Neural cell (in vitro differentiated cells): ENCODE measurements around the gene KRT12. TPM values are rescaled to one million over a fixed set of nuclear protein-coding genes. Genes with fewer than 3 reads are reported as not detected.

Experiments used
- H2AFZ ChIP-seq: fragments of 200-600, 300-800 bp; sonication (generic), shearing (Covaris generic); 2 replicates; pipeline ENCODE4 v1.6.0; 2014; ENCODE audit warnings: low read depth, mild to moderate bottlenecking, antibody characterized with exemption, low read length, moderate library complexity
- H3F3A ChIP-seq: fragments of 200-600 bp; shearing (Covaris generic); 2 replicates; pipeline ENCODE4 v1.6.1; 2016; ENCODE audit warnings: mild to moderate bottlenecking, moderate library complexity, mixed read lengths, antibody characterized with exemption, low read length; ENCODE audit not compliant: insufficient read depth, poor library complexity, severe bottlenecking
- H3K27ac ChIP-seq: fragments of 200-600, 300-800 bp; sonication (generic), shearing (Covaris generic); 2 replicates; pipeline ENCODE4 v1.5.1; 2014; ENCODE audit warnings: mild to moderate bottlenecking, low read length, moderate library complexity
- H3K27me3 ChIP-seq: fragments of 300-800, 200-600 bp; sonication (generic), shearing (Covaris generic); 2 replicates; pipeline ENCODE4 v1.6.0; 2014; ENCODE audit warnings: mild to moderate bottlenecking, low read depth, low read length, moderate library complexity; ENCODE audit not compliant: insufficient read depth
- H3K36me3 ChIP-seq: fragments of 300-800, 200-600 bp; sonication (generic), shearing (Covaris generic); 2 replicates; pipeline ENCODE4 v1.5.1; 2014; ENCODE audit warnings: mild to moderate bottlenecking, antibody characterized with exemption, low read length, moderate library complexity; ENCODE audit not compliant: insufficient read depth
- H3K4me2 ChIP-seq: fragments of 300-800, 200-600 bp; sonication (generic), shearing (Covaris generic); 2 replicates; pipeline ENCODE4 v1.6.0; 2014; ENCODE audit warnings: mild to moderate bottlenecking, low read length
- H3K4me3 ChIP-seq: fragments of 300-800, 200-600 bp; sonication (generic), shearing (Covaris generic); 2 replicates; pipeline ENCODE4 v1.5.1; 2014; ENCODE audit warnings: mild to moderate bottlenecking, low read length, moderate library complexity
- H3K79me2 ChIP-seq: fragments of 200-600 bp; shearing (Covaris generic); replicated peaks from 2 replicates; pipeline ENCODE4 v1.6.0; 2014; ENCODE audit warnings: mild to moderate bottlenecking, low read length, moderate library complexity; ENCODE audit not compliant: insufficient read depth
- H3K9ac ChIP-seq: fragments of 300-800, 200-600 bp; sonication (generic), shearing (Covaris generic); 2 replicates; pipeline ENCODE4 v1.6.1; 2016; ENCODE audit warnings: mild to moderate bottlenecking, low read length, mixed read lengths
- H3K9me2 ChIP-seq: fragments of 200-600 bp; shearing (Covaris generic); 2 replicates; pipeline ENCODE4 v1.6.1; 2016; ENCODE audit warnings: mild to moderate bottlenecking, low read length, mixed read lengths; ENCODE audit not compliant: insufficient read depth
- H3K9me3 ChIP-seq: fragments of 200-600, 300-800 bp; sonication (generic), shearing (Covaris generic); 2 replicates; pipeline ENCODE4 v1.6.1; 2016; ENCODE audit warnings: mild to moderate bottlenecking, mixed run types, low read length, moderate library complexity, mixed read lengths
- H4K20me1 ChIP-seq: fragments of 200-600 bp; shearing (Covaris generic); 2 replicates; pipeline ENCODE4 v1.6.1; 2016; ENCODE audit warnings: mild to moderate bottlenecking, mixed run types; ENCODE audit not compliant: insufficient read depth
- CTCF ChIP-seq: fragments of 450-650 bp; IDR thresholded peaks from 2 replicates; pipeline ENCODE4 v1.5.1; 2014; ENCODE audit warnings: antibody characterized with exemption, mild to moderate bottlenecking, moderate library complexity; ENCODE audit not compliant: poor library complexity, severe bottlenecking
- EP300 ChIP-seq: fragments of 450-650 bp; conservative IDR thresholded peaks from 2 replicates; pipeline ENCODE4 v1.6.1; 2014; ENCODE audit warnings: antibody characterized with exemption, mild to moderate bottlenecking, moderate library complexity; ENCODE audit not compliant: poor library complexity, severe bottlenecking
- EZH2 ChIP-seq: fragments of 200-600, 300-800 bp; shearing (Covaris generic), sonication (generic); IDR thresholded peaks from 2 replicates; pipeline ENCODE4 v1.6.1; 2014; ENCODE audit warnings: antibody characterized with exemption, low read length, borderline replicate concordance, mild to moderate bottlenecking; ENCODE audit not compliant: insufficient read depth, poor library complexity, severe bottlenecking
- MXI1 ChIP-seq: fragments of 450-650 bp; conservative IDR thresholded peaks from 2 replicates; pipeline ENCODE4 v1.6.1; 2014; ENCODE audit warnings: antibody characterized with exemption, mild to moderate bottlenecking; ENCODE audit not compliant: poor library complexity, severe bottlenecking
- POLR2AphosphoS5 ChIP-seq: IDR thresholded peaks from 2 replicates; pipeline ENCODE4 v1.6.1; 2012
- RAD21 ChIP-seq: fragments of 450-650 bp; conservative IDR thresholded peaks from 2 replicates; pipeline ENCODE4 v1.6.1; 2014; ENCODE audit warnings: antibody characterized with exemption, mild to moderate bottlenecking, moderate library complexity
- REST ChIP-seq: IDR thresholded peaks from 2 replicates; pipeline ENCODE4 v1.6.1; 2012; ENCODE audit warnings: borderline replicate concordance
- SMC3 ChIP-seq: fragments of 450-650 bp; conservative IDR thresholded peaks from 2 replicates; pipeline ENCODE4 v1.6.1; 2014; ENCODE audit warnings: antibody characterized with exemption, mild to moderate bottlenecking, moderate library complexity; ENCODE audit not compliant: poor library complexity
- TAF1 ChIP-seq: IDR thresholded peaks from 2 replicates; pipeline ENCODE4 v1.6.1; 2012; ENCODE audit warnings: low read depth
- polyA plus RNA-seq: library from polyadenylated mRNA; depleted of rRNA; stranded (reverse); fragments of >200 nt; gene quantifications from 2 replicates; pipeline ENCODE4 v1.2.3, GENCODE V29; 2014

KRT12 gene
- polyA plus RNA-seq, 1 donor from 2014 or later: not detected

GRCh38 chr17:40915199-40915661, 48.2 kb upstream of the KRT12 start:
- Histone ChIP-seq H3F3A (no peaks in the 10 kb centered on the region), H3K9ac (no peak overlapping the region), H3K27me3 (no peaks in the 10 kb centered on the region), H2AFZ (no peak overlapping the region), H3K9me2 (no peaks in the 10 kb centered on the region), H3K4me3 (no peak overlapping the region), H4K20me1 (no peaks in the 10 kb centered on the region), H3K79me2 (no peaks in the 10 kb centered on the region), H3K4me2 (no peak overlapping the region), H3K27ac (no peak overlapping the region), H3K9me3 (no peaks in the 10 kb centered on the region), H3K36me3 (no peaks in the 10 kb centered on the region)
- TF ChIP-seq CTCF (no peak), EP300 (no peak), EZH2 (no peak), TAF1 (no peak), MXI1 (no peak), REST (no peak)

GRCh38 chr17:40914075-40914855, 47.2 kb upstream of the KRT12 start:
- TF ChIP-seq MXI1 (no peak), SMC3 (no peak), EZH2 (no peak), CTCF (no peak), POLR2AphosphoS5 (no peak), REST (no peak), TAF1 (no peak), RAD21 (no peak), EP300 (no peak)
- Histone ChIP-seq H3K27ac (no peak overlapping the region), H3K9me3 (no peaks in the 10 kb centered on the region), H3K9me2 (no peaks in the 10 kb centered on the region), H4K20me1 (no peaks in the 10 kb centered on the region), H3K4me2 (no peak overlapping the region), H3K36me3 (no peaks in the 10 kb centered on the region), H2AFZ (no peak overlapping the region), H3K4me3 (no peak overlapping the region), H3K27me3 (no peaks in the 10 kb centered on the region), H3K79me2 (no peaks in the 10 kb centered on the region), H3K9ac (no peak overlapping the region), H3F3A (no peaks in the 10 kb centered on the region)
